Adrenal gland (tissue), 12 donors: ENCODE measurements around the gene DNASE2. TPM values are rescaled to one million over a fixed set of nuclear protein-coding genes. Genes with fewer than 3 reads are reported as not detected.

Experiments used
- DNase-seq, 7 donors: peaks; one replicate each; pipeline ENCODE4 v3.0.0-alpha.2; 2019 to 2020
- H3K27ac ChIP-seq, 5 donors: fragments of 200-600 bp; sonication (generic) in 4 of 5; 1 replicate in 3 of 5; 2 replicates in 2 of 5; pipeline versions ENCODE4 v1.5.1 to v1.8.0; 2016 to 2020; ENCODE audit warnings: mild to moderate bottlenecking in 1 of 5
- H3K27me3 ChIP-seq: fragments of 200-600 bp; 2 replicates; pipeline ENCODE4 v1.8.0; 2021
- H3K36me3 ChIP-seq, 2 donors: fragments of 200-600 bp; replicated peaks in 1 of 2; 1 replicate in 1 of 2; 2 replicates in 1 of 2; pipeline versions ENCODE4 v1.5.1 to v1.8.0; 2018 to 2022
- H3K4me1 ChIP-seq, 2 donors: fragments of 200-600 bp; replicated peaks in 1 of 2; 1 replicate in 1 of 2; 2 replicates in 1 of 2; pipeline versions ENCODE4 v1.5.1 to v1.8.0; 2018 to 2021
- H3K4me3 ChIP-seq, 4 donors: fragments of 200-600 bp; sonication (generic) in 3 of 4; one replicate each; pipeline ENCODE4 v1.5.1; 2016 to 2018
- H3K9me3 ChIP-seq, 3 donors: fragments of 200-600 bp; sonication (generic) in 1 of 3; replicated peaks in 1 of 3; 1 replicate in 2 of 3; 2 replicates in 1 of 3; pipeline versions ENCODE4 v1.5.1 to v1.8.0; 2016 to 2021
- CTCF ChIP-seq, 6 experiments: fragments of 450-650 bp in 4 of 6; fragments of 200-600 bp in 2 of 6; sonication (generic) in 1 of 6; IDR thresholded peaks; 1 replicate in 5 of 6; 2 replicates in 1 of 6; pipeline versions ENCODE4 v1.5.1 to v1.8.0; 2016 to 2021; ENCODE audit warnings: antibody characterized with exemption in 6 of 6, mild to moderate bottlenecking in 2 of 6, moderate library complexity in 1 of 6
- POLR2A ChIP-seq, 2 donors: fragments of 450-650 bp; IDR thresholded peaks; one replicate each; pipeline ENCODE4 v1.6.1; 2017; ENCODE audit warnings: antibody characterized with exemption in 2 of 2, mild to moderate bottlenecking in 2 of 2, moderate library complexity in 1 of 2
- WGBS, 4 donors: extraction: QIAGEN DNeasy Blood & Tissue Kit in 2 of 4; methylation state at CpG; one replicate each; pipeline versions ENCODE4 v1.1.5 to v1.1.7; 2013 to 2017; 5-methylcytosine and 5-hydroxymethylcytosine counted together
- intact Hi-C, 2 donors: fragments of 100-400 bp; cut with DNase I; formaldehyde crosslinking; loops; one replicate each; pipeline versions ENCODE4 v1.14.1 to v1.15.0; 2022 to 2023
- polyA plus RNA-seq, 3 donors: library from polyadenylated mRNA; stranded (reverse); fragments of 200-250 nt in 2 of 3; fragments of 350-450 nt in 1 of 3; fragmentation: Illumina TruSeq in 1 of 3; extraction: RNeasy Lipid Tissue Mini Kit (QIAGEN cat#74804) in 1 of 3; gene quantifications; one replicate each; pipeline ENCODE4 v1.2.3, GENCODE V29; 2013 to 2014
- total RNA-seq, 9 donors: library from RNA; depleted of rRNA in 4 of 9; stranded (reverse); fragments of >200 nt in 4 of 9; fragments of 120-200 nt in 1 of 9; fragmentation: NEBNext Ultra II Directional in 1 of 9; extraction: Animal tissue kit (Norgen Biotek cat#: 25700) in 1 of 9; gene quantifications; one replicate each; pipeline versions ENCODE4 v1.1.0 to v1.2.4, GENCODE V29; 2013 to 2023
- donor health status: healthy with polysubstance abuse.
- donor health status: Bipolar disorder and iron deficiency.
- donor health status: DM: yes; HTN: yes; CAD: no.
- donor health status: DM: no; HTN: no; CAD: no.
- donor health status: DM: no; HTN: no; CAD: no.
- donor health status: DM: yes; HTN: yes; CAD: no.

The DNASE2 gene
- total and polyA plus RNA-seq, 12 donors: 3.3 to 83.4 (median 51.3) TPM

GRCh38 chr19:12899891-12900518 is 18.8 kb upstream of the DNASE2 start:
- no peak for DNase-seq
- Histone ChIP-seq H3K9me3 (no peaks in the 10 kb centered on the region), H3K36me3 (peaks cover 0 to 8% of the 10 kb centered on the region in 2 donors), H3K4me1 (no peaks in the 10 kb centered on the region), H3K27me3 (no peaks in the 10 kb centered on the region), H3K4me3 (no peak overlapping the region), H3K27ac (no peak overlapping the region)
- TF ChIP-seq POLR2A (IDR thresholded peaks at IDR 0.05) (no peak), CTCF (IDR thresholded peaks at IDR 0.05) (no peak)
- intact Hi-C loops: no loop called here
- WGBS, 4 donors: 91 to 95% (median 92%) methylated on average over 9 to 10 of the region's 10 CpGs

- DNase-seq: no peak
- Histone ChIP-seq H3K27me3 (no peaks in the 10 kb centered on the region), H3K4me3 (no peak overlapping the region), H3K4me1 (peaks cover 6 to 9% of the 10 kb centered on the region in 2 donors), H3K36me3 (peaks cover 0 to 18% of the 10 kb centered on the region in 2 donors), H3K27ac (no peak overlapping the region), H3K9me3 (no peaks in the 10 kb centered on the region)
- WGBS, 4 donors: 91 to 95% (median 94%) methylated on average over 7 to 17 of the region's 17 CpGs
- no peak for TF ChIP-seq POLR2A (IDR thresholded peaks at IDR 0.05)
- TF ChIP-seq CTCF (IDR thresholded peaks at IDR 0.05): no peak
- intact Hi-C loops: no loop called here
Observed at GRCh38 chr19:12896460-12896859, 15.2 kb upstream of the DNASE2 start.

DNA sequence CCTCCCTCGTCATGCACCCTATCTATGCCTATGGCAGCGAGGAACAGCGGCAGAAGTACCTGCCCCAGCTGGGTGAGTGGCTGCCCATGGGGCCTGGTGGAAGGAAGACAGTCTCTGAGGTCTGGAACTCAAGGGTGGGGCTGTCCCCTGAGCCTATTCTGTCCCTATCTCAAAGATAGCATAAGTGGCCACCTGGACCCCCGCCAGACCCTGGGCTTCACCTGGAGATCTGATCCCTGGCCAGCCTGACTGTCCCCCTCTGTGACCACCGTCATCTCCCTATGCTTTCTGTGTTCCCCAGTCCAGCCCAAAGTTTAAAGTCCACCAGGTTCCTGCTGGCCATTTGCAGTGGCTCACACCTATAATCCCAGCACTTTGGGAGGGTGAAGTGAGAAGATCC is 12.3 kb upstream of the DNASE2 start:
- 91 to 96% (median 95%) methylated on average over 5 of the region's 5 CpGs for WGBS, 4 donors
- peaks cover 0 to 18% of the 10 kb centered on the region in 2 donors for H3K36me3 ChIP-seq
- no peaks in the 10 kb centered on the region for H3K9me3 ChIP-seq
- H3K27ac ChIP-seq: no peak overlapping the region
- DNase-seq: no peak
- TF ChIP-seq POLR2A (IDR thresholded peaks at IDR 0.05): no peak
- no peak for TF ChIP-seq CTCF (IDR thresholded peaks at IDR 0.05)
- no peak overlapping the region for H3K4me3 ChIP-seq
- intact Hi-C loops: no loop called here
- no peaks in the 10 kb centered on the region for H3K27me3 ChIP-seq
- peaks cover 7 to 11% of the 10 kb centered on the region in 2 donors for H3K4me1 ChIP-seq

DNA sequence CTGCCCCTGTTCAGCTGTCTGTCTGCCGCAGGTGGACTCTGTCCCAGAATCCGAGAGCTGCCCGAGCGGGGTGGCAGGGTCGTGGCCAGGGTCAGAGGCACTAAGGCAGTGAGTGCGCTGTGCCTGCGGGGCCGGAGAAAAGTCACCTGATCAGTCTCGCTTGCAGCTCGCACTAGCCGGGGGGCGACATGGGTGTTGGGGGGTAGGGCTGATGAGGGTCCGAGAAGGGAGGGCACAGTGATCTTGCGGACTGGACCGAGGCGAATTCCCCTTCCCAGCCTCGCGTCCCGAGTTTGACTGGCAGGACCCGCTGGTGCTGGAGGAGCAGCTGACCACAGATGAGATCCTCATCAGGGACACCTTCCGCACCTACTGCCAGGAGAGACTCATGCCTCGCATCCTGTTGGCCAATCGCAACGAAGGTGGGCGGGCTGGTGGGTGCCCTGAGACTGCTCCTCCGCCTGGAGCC is 10.3 kb upstream of the DNASE2 start:
- no peak for DNase-seq
- Histone ChIP-seq H3K27me3 (no peaks in the 10 kb centered on the region), H3K27ac (peak overlapping the region in 1 of 5 donors; percentile 74), H3K9me3 (no peaks in the 10 kb centered on the region), H3K4me3 (peak overlapping the region in 3 of 4 donors; percentile 79 to 85 (median 81)), H3K4me1 (peaks cover 7 to 11% of the 10 kb centered on the region in 2 donors), H3K36me3 (peaks cover 0 to 16% of the 10 kb centered on the region in 2 donors)
- 3 to 80% (median 13%) methylated on average over 1 to 26 of the region's 26 CpGs for WGBS, 4 donors
- TF ChIP-seq POLR2A (IDR thresholded peaks at IDR 0.05): no peak
- no peak for TF ChIP-seq CTCF (IDR thresholded peaks at IDR 0.05)
- intact Hi-C loops: no loop called here
